Dermis lymphatic vessel endothelial cell (primary cell): ENCODE measurements around the gene ADRA2A. TPM values are rescaled to one million over a fixed set of nuclear protein-coding genes. Genes with fewer than 3 reads are reported as not detected.

ENCODE experiments used
- total RNA-seq: library from RNA; depleted of rRNA; stranded (reverse); fragments of >200 nt; gene quantifications from 2 replicates; pipeline ENCODE4 v1.2.1, GENCODE V29; 2014

Gene ADRA2A
- under 0.01 TPM in 2 replicates for total RNA-seq

GRCh38 chr10:111076682-111077478 lies at the start of gene ADRA2A:
ADRA2A (plus strand) TSS chr10:111077029; CDS start chr10:111077997, 968 bp downstream.

Other genes with a start within 250 kb of the ADRA2A start
- gene PDCD4, start 205.1 kb upstream of the ADRA2A start, total RNA-seq: 150 and 177 TPM in 2 replicates
- gene BBIP1, start 157.8 kb upstream of the ADRA2A start, total RNA-seq: 16.4 and 21.0 TPM in 2 replicates
- 51.8 and 56.6 TPM in 2 replicates for gene SHOC2, start 157.4 kb upstream of the ADRA2A start, total RNA-seq